HEK293 (cell line): ENCODE measurements around the gene ANKRA2.
A peak's percentile ranks its signal among the peaks of the same experiment; 100 is the strongest.

Experiments used
- SCRT1 ChIP-seq: fragments of 450-650 bp; formaldehyde crosslinking; IDR thresholded peaks from 2 replicates; pipeline ENCODE4 v1.5.1; 2016; ENCODE audit warnings: missing biosample characterization, missing genetic modification characterization, borderline replicate concordance
- SCRT2 ChIP-seq: fragments of 450-650 bp; formaldehyde crosslinking; IDR thresholded peaks from 2 replicates; pipeline ENCODE4 v1.5.1; 2016; ENCODE audit warnings: missing biosample characterization, missing genetic modification characterization
- SETDB1 ChIP-seq: IDR thresholded peaks from one replicate; pipeline ENCODE4 v1.6.1; 2017; ENCODE audit warnings: mild to moderate bottlenecking, low read length, moderate library complexity, mixed read lengths; ENCODE audit not compliant: insufficient read length
- WT1 ChIP-seq: fragments of 450-650 bp; formaldehyde crosslinking; IDR thresholded peaks from 2 replicates; pipeline ENCODE4 v1.5.1; 2016; ENCODE audit warnings: missing biosample characterization, missing genetic modification characterization
- YY1 ChIP-seq: fragments of 450-650 bp; formaldehyde crosslinking; IDR thresholded peaks from 2 replicates; pipeline ENCODE4 v1.5.1; 2018; ENCODE audit warnings: missing biosample characterization, missing genetic modification characterization
- ZBTB17 ChIP-seq: fragments of 450-650 bp; formaldehyde crosslinking; IDR thresholded peaks from 2 replicates; pipeline ENCODE4 v1.5.1; 2016; ENCODE audit warnings: missing biosample characterization, missing genetic modification characterization
- ZFP37 ChIP-seq: fragments of 450-650 bp; formaldehyde crosslinking; IDR thresholded peaks from 2 replicates; pipeline ENCODE4 v1.5.1; 2016; ENCODE audit warnings: missing biosample characterization, missing genetic modification characterization
- ZFP69B ChIP-seq: fragments of 450-650 bp; formaldehyde crosslinking; IDR thresholded peaks from 2 replicates; pipeline ENCODE4 v1.5.1; 2016; ENCODE audit warnings: missing biosample characterization, missing genetic modification characterization
- ZNF114 ChIP-seq: fragments of 450-650 bp; formaldehyde crosslinking; IDR thresholded peaks from 2 replicates; pipeline ENCODE4 v1.5.0; 2017; ENCODE audit warnings: missing biosample characterization, missing genetic modification characterization
- ZNF146 ChIP-seq: fragments of 450-650 bp; formaldehyde crosslinking; IDR thresholded peaks from 2 replicates; pipeline ENCODE4 v1.5.1; 2016; ENCODE audit warnings: missing biosample characterization, missing genetic modification characterization
- ZNF155 ChIP-seq: fragments of 450-650 bp; formaldehyde crosslinking; IDR thresholded peaks from 2 replicates; pipeline ENCODE4 v1.5.1; 2016; ENCODE audit warnings: missing biosample characterization, missing genetic modification characterization
- ZNF2 ChIP-seq: fragments of 450-650 bp; formaldehyde crosslinking; IDR thresholded peaks from 2 replicates; pipeline ENCODE4 v1.5.1; 2016; ENCODE audit warnings: missing biosample characterization, missing genetic modification characterization
- ZNF214 ChIP-seq: fragments of 450-650 bp; formaldehyde crosslinking; IDR thresholded peaks from 2 replicates; pipeline ENCODE4 v1.5.1; 2017; ENCODE audit warnings: missing biosample characterization, mild to moderate bottlenecking, missing genetic modification characterization, borderline replicate concordance
- ZNF24 ChIP-seq: fragments of 450-650 bp; formaldehyde crosslinking; IDR thresholded peaks from 2 replicates; pipeline ENCODE4 v1.5.1; 2016; ENCODE audit warnings: missing biosample characterization, missing genetic modification characterization
- ZNF394 ChIP-seq: fragments of 450-650 bp; formaldehyde crosslinking; IDR thresholded peaks from 2 replicates; pipeline ENCODE4 v1.5.1; 2016; ENCODE audit warnings: missing biosample characterization, missing genetic modification characterization, mild to moderate bottlenecking, moderate library complexity, borderline replicate concordance
- ZNF48 ChIP-seq: fragments of 450-650 bp; formaldehyde crosslinking; IDR thresholded peaks from 2 replicates; pipeline ENCODE4 v1.5.1; 2016; ENCODE audit warnings: missing biosample characterization, missing genetic modification characterization
- ZNF530 ChIP-seq: fragments of 450-650 bp; formaldehyde crosslinking; IDR thresholded peaks from 2 replicates; pipeline ENCODE4 v1.5.1; 2016; ENCODE audit warnings: low read depth, missing biosample characterization, missing genetic modification characterization
- ZNF558 ChIP-seq: fragments of 450-650 bp; formaldehyde crosslinking; IDR thresholded peaks from 2 replicates; pipeline ENCODE4 v1.5.1; 2016; ENCODE audit warnings: missing biosample characterization, missing genetic modification characterization
- ZNF623 ChIP-seq: fragments of 450-650 bp; formaldehyde crosslinking; IDR thresholded peaks from 2 replicates; pipeline ENCODE4 v1.5.1; 2016; ENCODE audit warnings: missing biosample characterization, missing genetic modification characterization
- ZNF629 ChIP-seq: fragments of 450-650 bp; formaldehyde crosslinking; IDR thresholded peaks from 2 replicates; pipeline ENCODE4 v1.5.1; 2017; ENCODE audit warnings: missing biosample characterization, missing genetic modification characterization
- ZNF654 ChIP-seq: fragments of 450-650 bp; formaldehyde crosslinking; IDR thresholded peaks from 2 replicates; pipeline ENCODE4 v1.5.1; 2016; ENCODE audit warnings: low read depth, missing biosample characterization, missing genetic modification characterization
- ZNF768 ChIP-seq: fragments of 450-650 bp; formaldehyde crosslinking; IDR thresholded peaks from 2 replicates; pipeline ENCODE4 v1.5.1; 2018; ENCODE audit warnings: missing biosample characterization, mild to moderate bottlenecking, missing genetic modification characterization
- ZNF777 ChIP-seq: fragments of 450-650 bp; formaldehyde crosslinking; IDR thresholded peaks from 2 replicates; pipeline ENCODE4 v1.5.1; 2017; ENCODE audit warnings: missing biosample characterization, missing genetic modification characterization, borderline replicate concordance
- ZNF785 ChIP-seq: fragments of 450-650 bp; formaldehyde crosslinking; IDR thresholded peaks from 2 replicates; pipeline ENCODE4 v1.5.1; 2016; ENCODE audit warnings: missing biosample characterization, missing genetic modification characterization
- ZNF791 ChIP-seq: fragments of 450-650 bp; formaldehyde crosslinking; IDR thresholded peaks from 2 replicates; pipeline ENCODE4 v1.5.1; 2016; ENCODE audit warnings: missing biosample characterization, missing genetic modification characterization
- ZSCAN30 ChIP-seq: fragments of 450-650 bp; IDR thresholded peaks from 2 replicates; pipeline ENCODE4 v1.5.1; 2018; ENCODE audit warnings: missing biosample characterization, mild to moderate bottlenecking, missing genetic modification characterization, moderate library complexity
- ZXDB ChIP-seq: fragments of 450-650 bp; formaldehyde crosslinking; IDR thresholded peaks from 2 replicates; pipeline ENCODE4 v1.5.1; 2016; ENCODE audit warnings: missing biosample characterization, missing genetic modification characterization
- TF ChIP-seq, protein P1 (sequence below): fragments of 450-650 bp; formaldehyde crosslinking; IDR thresholded peaks from 2 replicates; pipeline ENCODE4 v1.5.1; 2016; ENCODE audit warnings: missing biosample characterization, missing genetic modification characterization, low read depth
- TF ChIP-seq, protein P2 (sequence below): fragments of 450-650 bp; formaldehyde crosslinking; IDR thresholded peaks from 2 replicates; pipeline ENCODE4 v1.5.1; 2016; ENCODE audit warnings: missing biosample characterization, missing genetic modification characterization
- TF ChIP-seq, protein P3 (sequence below): fragments of 450-650 bp; formaldehyde crosslinking; conservative IDR thresholded peaks from 2 replicates; pipeline ENCODE4 v1.5.1; 2016; ENCODE audit warnings: low read depth, missing biosample characterization, missing genetic modification characterization
- TF ChIP-seq, protein P4 (sequence below): IDR thresholded peaks from 2 replicates; pipeline ENCODE4 v1.6.1; 2011; ENCODE audit warnings: mild to moderate bottlenecking, low read depth, low read length, borderline replicate concordance

The ANKRA2 gene

DNA sequence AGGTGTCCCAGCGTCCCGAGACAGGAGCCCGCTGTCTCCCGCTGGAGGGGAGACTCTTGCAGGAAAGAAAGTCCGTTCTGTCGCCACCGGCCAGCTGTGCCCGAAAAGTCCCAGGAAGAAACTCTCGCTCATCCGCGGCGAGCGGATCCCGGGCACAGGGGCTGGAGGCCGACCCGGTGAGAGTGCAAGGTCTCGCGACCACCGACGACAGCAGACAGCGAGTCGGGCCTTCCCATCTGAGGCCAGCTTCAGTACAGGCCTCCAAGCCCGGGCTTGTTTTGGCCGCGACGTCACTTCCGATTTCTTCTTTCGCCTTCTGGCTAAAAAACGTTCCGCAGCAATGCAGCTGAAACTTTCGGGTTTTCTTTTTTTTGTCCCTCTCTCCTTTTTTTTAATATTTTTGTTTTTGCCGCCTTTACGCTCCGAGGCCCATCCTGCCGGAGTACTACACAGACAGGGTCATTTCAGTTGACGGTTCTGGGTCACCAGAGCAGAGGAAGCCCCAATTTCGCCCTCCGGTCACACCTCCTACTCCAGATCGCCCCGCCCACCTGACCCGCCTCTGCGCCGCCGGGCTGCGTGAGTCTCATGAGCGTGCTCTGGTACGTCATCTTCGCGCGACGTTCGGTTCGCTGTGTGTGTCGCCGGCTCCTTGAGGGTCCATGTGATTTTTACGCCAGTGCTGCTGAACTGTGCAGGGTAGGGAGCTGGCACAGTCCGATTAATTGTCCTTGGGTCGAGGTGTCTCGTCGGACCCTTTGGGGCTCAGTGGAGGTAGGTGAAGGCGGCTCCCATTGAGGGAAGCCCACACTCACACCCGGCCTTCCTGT, at the start of gene ANKRA2, which contains the start of gene UTP15 (continued):
- TF ChIP-seq ZNF214 (tag by site-specific recombination) (no peak), ZNF654 (tag by site-specific recombination) (no peak), ZNF629 (tag by site-specific recombination) (peak; percentile 85), ZFP69B (tag by site-specific recombination) (peak; percentile 46), ZNF24 (tag by site-specific recombination) (no peak), ZBTB17 (tag by site-specific recombination) (peak; percentile 98), ZNF530 (no peak), ZNF777 (tag by site-specific recombination) (no peak), ZNF623 (tag by site-specific recombination) (no peak), ZNF791 (tag by site-specific recombination) (no peak), ZNF785 (tag by site-specific recombination) (no peak), SCRT2 (tag by site-specific recombination) (peak; percentile 90), SETDB1 (no peak), ZNF768 (tag by site-specific recombination) (no peak), ZFP37 (peak; percentile 74), ZNF146 (tag by site-specific recombination) (peak; percentile 84), ZNF48 (tag by site-specific recombination) (no peak), ZNF2 (tag by site-specific recombination) (no peak), YY1 (tag by site-specific recombination) (no peak), ZXDB (peak; percentile 93), ZSCAN30 (tag by site-specific recombination) (0 out of 2 replicates have a peak, but pooled peaks have one; percentile 58), ZNF155 (tag by site-specific recombination) (no peak), SCRT1 (tag by site-specific recombination) (peak; percentile 69; the same call in 1 of the 2 replicates), ZNF558 (0 out of 2 replicates have a peak, but pooled peaks have one; percentile 15), WT1 (tag by site-specific recombination) (0 out of 2 replicates have a peak, but pooled peaks have one; percentile 8), ZNF394 (tag by site-specific recombination) (peak; percentile 30; the same call in 1 of the 2 replicates), ZNF114 (tag by site-specific recombination) (no peak)
- TF ChIP-seq, protein P1, sequence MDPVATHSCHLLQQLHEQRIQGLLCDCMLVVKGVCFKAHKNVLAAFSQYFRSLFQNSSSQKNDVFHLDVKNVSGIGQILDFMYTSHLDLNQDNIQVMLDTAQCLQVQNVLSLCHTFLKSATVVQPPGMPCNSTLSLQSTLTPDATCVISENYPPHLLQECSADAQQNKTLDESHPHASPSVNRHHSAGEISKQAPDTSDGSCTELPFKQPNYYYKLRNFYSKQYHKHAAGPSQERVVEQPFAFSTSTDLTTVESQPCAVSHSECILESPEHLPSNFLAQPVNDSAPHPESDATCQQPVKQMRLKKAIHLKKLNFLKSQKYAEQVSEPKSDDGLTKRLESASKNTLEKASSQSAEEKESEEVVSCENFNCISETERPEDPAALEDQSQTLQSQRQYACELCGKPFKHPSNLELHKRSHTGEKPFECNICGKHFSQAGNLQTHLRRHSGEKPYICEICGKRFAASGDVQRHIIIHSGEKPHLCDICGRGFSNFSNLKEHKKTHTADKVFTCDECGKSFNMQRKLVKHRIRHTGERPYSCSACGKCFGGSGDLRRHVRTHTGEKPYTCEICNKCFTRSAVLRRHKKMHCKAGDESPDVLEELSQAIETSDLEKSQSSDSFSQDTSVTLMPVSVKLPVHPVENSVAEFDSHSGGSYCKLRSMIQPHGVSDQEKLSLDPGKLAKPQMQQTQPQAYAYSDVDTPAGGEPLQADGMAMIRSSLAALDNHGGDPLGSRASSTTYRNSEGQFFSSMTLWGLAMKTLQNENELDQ (tag by site-specific recombination), result no peak
- TF ChIP-seq, protein P2, sequence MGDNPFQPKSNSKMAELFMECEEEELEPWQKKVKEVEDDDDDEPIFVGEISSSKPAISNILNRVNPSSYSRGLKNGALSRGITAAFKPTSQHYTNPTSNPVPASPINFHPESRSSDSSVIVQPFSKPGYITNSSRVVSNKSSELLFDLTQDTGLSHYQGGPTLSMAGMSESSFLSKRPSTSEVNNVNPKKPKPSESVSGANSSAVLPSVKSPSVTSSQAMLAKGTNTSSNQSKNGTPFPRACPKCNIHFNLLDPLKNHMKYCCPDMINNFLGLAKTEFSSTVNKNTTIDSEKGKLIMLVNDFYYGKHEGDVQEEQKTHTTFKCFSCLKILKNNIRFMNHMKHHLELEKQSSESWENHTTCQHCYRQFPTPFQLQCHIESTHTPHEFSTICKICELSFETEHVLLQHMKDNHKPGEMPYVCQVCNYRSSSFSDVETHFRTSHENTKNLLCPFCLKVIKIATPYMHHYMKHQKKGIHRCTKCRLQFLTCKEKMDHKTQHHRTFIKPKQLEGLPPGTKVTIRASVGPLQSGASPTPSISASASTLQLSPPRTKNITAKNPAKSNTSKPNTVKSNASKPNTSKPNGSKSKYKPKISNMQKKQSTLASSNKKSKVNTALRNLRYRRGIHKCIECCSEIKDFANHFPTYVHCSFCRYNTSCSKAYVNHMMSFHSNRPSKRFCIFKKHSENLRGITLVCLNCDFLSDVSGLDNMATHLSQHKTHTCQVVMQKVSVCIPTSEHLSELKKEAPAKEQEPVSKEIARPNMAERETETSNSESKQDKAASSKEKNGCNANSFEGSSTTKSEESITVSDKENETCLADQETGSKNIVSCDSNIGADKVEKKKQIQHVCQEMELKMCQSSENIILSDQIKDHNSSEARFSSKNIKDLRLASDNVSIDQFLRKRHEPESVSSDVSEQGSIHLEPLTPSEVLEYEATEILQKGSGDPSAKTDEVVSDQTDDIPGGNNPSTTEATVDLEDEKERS (tag by site-specific recombination), result no peak
- TF ChIP-seq, protein P3, sequence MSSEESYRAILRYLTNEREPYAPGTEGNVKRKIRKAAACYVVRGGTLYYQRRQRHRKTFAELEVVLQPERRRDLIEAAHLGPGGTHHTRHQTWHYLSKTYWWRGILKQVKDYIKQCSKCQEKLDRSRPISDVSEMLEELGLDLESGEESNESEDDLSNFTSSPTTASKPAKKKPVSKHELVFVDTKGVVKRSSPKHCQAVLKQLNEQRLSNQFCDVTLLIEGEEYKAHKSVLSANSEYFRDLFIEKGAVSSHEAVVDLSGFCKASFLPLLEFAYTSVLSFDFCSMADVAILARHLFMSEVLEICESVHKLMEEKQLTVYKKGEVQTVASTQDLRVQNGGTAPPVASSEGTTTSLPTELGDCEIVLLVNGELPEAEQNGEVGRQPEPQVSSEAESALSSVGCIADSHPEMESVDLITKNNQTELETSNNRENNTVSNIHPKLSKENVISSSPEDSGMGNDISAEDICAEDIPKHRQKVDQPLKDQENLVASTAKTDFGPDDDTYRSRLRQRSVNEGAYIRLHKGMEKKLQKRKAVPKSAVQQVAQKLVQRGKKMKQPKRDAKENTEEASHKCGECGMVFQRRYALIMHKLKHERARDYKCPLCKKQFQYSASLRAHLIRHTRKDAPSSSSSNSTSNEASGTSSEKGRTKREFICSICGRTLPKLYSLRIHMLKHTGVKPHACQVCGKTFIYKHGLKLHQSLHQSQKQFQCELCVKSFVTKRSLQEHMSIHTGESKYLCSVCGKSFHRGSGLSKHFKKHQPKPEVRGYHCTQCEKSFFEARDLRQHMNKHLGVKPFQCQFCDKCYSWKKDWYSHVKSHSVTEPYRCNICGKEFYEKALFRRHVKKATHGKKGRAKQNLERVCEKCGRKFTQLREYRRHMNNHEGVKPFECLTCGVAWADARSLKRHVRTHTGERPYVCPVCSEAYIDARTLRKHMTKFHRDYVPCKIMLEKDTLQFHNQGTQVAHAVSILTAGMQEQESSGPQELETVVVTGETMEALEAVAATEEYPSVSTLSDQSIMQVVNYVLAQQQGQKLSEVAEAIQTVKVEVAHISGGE (tag by site-specific recombination), result peak; percentile 81
- TF ChIP-seq, protein P4, sequence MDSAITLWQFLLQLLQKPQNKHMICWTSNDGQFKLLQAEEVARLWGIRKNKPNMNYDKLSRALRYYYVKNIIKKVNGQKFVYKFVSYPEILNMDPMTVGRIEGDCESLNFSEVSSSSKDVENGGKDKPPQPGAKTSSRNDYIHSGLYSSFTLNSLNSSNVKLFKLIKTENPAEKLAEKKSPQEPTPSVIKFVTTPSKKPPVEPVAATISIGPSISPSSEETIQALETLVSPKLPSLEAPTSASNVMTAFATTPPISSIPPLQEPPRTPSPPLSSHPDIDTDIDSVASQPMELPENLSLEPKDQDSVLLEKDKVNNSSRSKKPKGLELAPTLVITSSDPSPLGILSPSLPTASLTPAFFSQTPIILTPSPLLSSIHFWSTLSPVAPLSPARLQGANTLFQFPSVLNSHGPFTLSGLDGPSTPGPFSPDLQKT, result no peak
